Right lobe of liver (tissue), 6 donors: Measurements from ENCODE around the gene RGS13. TPM values are rescaled to one million over a fixed set of nuclear protein-coding genes. Genes with fewer than 3 reads are reported as not detected.

Experiments used
- ATAC-seq, 4 donors: fragments of 200-7000 bp; cut with Tn5 transposase; one replicate each; pipeline ENCODE4 v1.9.1; 2020; ENCODE audit warnings: mild to moderate bottlenecking in 4 of 4, moderate library complexity in 4 of 4
- DNase-seq, 3 donors: peaks; one replicate each; pipeline ENCODE4 v3.0.0-alpha.2; 2020
- H3K27ac ChIP-seq, 3 donors: fragments of 200-600 bp; one replicate each; pipeline ENCODE4 v1.8.0; 2022
- H3K27me3 ChIP-seq, 2 donors: fragments of 200-600 bp; one replicate each; pipeline ENCODE4 v1.8.0; 2022
- H3K36me3 ChIP-seq, 4 donors: fragments of 200-600 bp; sonication (generic) in 1 of 4; one replicate each; pipeline versions ENCODE4 v1.5.1 to v1.8.0; 2017 to 2022; ENCODE audit warnings: control low read depth in 1 of 4
- H3K4me1 ChIP-seq, 4 donors: fragments of 200-600 bp; sonication (generic) in 1 of 4; one replicate each; pipeline versions ENCODE4 v1.5.1 to v1.8.0; 2017 to 2022; ENCODE audit warnings: control low read depth in 1 of 4
- H3K4me3 ChIP-seq, 3 donors: fragments of 200-600 bp; one replicate each; pipeline ENCODE4 v1.8.0; 2022
- H3K9me3 ChIP-seq, 4 donors: fragments of 200-600 bp; sonication (generic) in 1 of 4; one replicate each; pipeline versions ENCODE4 v1.5.1 to v1.8.0; 2017 to 2022; ENCODE audit warnings: control low read depth in 1 of 4
- CTCF ChIP-seq, 4 donors: fragments of 200-600 bp in 3 of 4; fragments of 450-650 bp in 1 of 4; IDR thresholded peaks; one replicate each; pipeline versions ENCODE4 v1.5.1 to v1.8.0; 2016 to 2022; ENCODE audit warnings: antibody characterized with exemption in 4 of 4, mild to moderate bottlenecking in 2 of 4
- POLR2A ChIP-seq: fragments of 450-650 bp; IDR thresholded peaks from one replicate; pipeline ENCODE4 v1.6.1; 2017; ENCODE audit warnings: antibody characterized with exemption, mild to moderate bottlenecking
- WGBS: methylation state at CpG from one replicate; pipeline ENCODE4 v1.1.6; 2018; ENCODE audit warnings: low coverage, low lambda C conversion rate; ENCODE audit not compliant: insufficient coverage; ENCODE audit errors: missing lambda C conversion rate; 5-methylcytosine and 5-hydroxymethylcytosine counted together
- intact Hi-C, 2 donors: fragments of 100-400 bp; cut with DNase I; formaldehyde crosslinking; loops; one replicate each; pipeline versions ENCODE4 v1.11.2 to v1.14.1; 2022
- total RNA-seq, 6 experiments: library from RNA; depleted of rRNA in 2 of 6; stranded (reverse); fragments of >200 nt in 2 of 6; fragmentation: NEBNext Ultra II Directional in 3 of 6; extraction: Animal tissue kit (Norgen Biotek cat#: 25700) in 3 of 6; gene quantifications; one replicate each; pipeline versions ENCODE4 v1.1.0 to v1.2.4, GENCODE V29; 2016 to 2023
- donor health status: DM: no; HTN: yes; CAD: no.
- donor health status: DM: no; HTN: no; CAD: no.
- donor health status: DM: no; HTN: no; CAD: no.
- donor health status: DM: no; HTN: yes; CAD: no.
- donor health status: DM: no; HTN: yes; CAD: no.

RGS13 gene
- total RNA-seq, 6 experiments from 2014 or later: not detected

GRCh38 chr1:192639607-192640368, 3.8 kb downstream of the RGS13 start:
- WGBS: 33% methylated on average over 4 of the region's 4 CpGs
- H3K9me3 ChIP-seq: no peaks in the 10 kb centered on the region
- intact Hi-C loops: no loop called here
- no peaks in the 10 kb centered on the region for H3K4me1 ChIP-seq
- H3K36me3 ChIP-seq: no peaks in the 10 kb centered on the region
- H3K27me3 ChIP-seq: no peaks in the 10 kb centered on the region
- H3K27ac ChIP-seq: no peak overlapping the region
- no peak for TF ChIP-seq CTCF (IDR thresholded peaks at IDR 0.05)
- TF ChIP-seq POLR2A: no peak
- ATAC-seq: peak in 2 of 4 donors; percentile 12 to 19
- DNase-seq: no peak
- H3K4me3 ChIP-seq: no peak overlapping the region

DNA sequence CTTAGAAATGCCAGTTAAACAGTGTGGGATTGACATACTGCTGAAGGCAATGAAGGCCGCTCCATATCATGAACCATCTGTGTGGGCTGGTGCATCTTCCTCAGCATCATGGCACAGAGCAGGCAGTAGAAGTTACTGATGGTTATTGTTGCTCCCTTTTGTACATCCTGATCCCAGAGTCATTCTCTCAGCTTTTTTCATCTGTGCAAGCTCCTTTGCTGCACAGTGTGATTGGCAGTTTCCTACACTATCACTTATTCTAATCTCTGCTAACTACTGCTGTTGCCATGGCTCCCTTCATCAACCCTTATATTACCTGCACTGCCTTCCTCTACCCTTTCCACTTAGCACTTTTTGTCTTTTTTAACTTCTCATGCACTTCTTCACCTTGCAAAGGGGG, 16.2 kb downstream of the RGS13 start:
- intact Hi-C loops: no loop called here
- no peak overlapping the region for H3K27ac ChIP-seq
- no peaks in the 10 kb centered on the region for H3K36me3 ChIP-seq
- no peaks in the 10 kb centered on the region for H3K27me3 ChIP-seq
- no peaks in the 10 kb centered on the region for H3K9me3 ChIP-seq
- TF ChIP-seq POLR2A: no peak
- no peak for TF ChIP-seq CTCF (IDR thresholded peaks at IDR 0.05)
- no peaks in the 10 kb centered on the region for H3K4me1 ChIP-seq
- ATAC-seq (no peak), DNase-seq (no peak)
- H3K4me3 ChIP-seq: no peak overlapping the region
- WGBS: 100% methylated on average over 1 of the region's 1 CpG

DNA sequence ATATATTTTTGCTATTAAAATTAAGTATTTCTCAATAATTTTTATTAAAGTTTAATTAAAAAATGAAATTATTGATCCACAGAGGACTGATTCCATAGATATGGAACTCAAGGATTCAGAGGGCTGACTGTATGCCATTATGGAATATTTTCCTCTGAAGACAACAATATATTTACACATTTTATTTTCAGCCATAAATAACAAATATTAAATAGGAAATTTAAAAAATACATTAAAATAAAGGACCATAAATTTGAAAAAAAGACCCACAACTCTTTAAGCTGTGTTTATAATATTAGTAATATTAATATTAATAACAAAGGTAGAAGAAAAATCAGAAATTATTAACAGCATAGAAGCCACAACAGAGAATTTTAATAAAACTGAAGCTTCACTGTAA, 18.2 kb downstream of the RGS13 start:
- DNase-seq (no peak), ATAC-seq (no peak)
- intact Hi-C loops: no loop called here
- H3K9me3 ChIP-seq: no peaks in the 10 kb centered on the region
- TF ChIP-seq CTCF (IDR thresholded peaks at IDR 0.05): no peak
- TF ChIP-seq POLR2A: no peak
- no peak overlapping the region for H3K27ac ChIP-seq
- no peaks in the 10 kb centered on the region for H3K4me1 ChIP-seq
- H3K4me3 ChIP-seq: no peak overlapping the region
- H3K36me3 ChIP-seq: no peaks in the 10 kb centered on the region
- H3K27me3 ChIP-seq: no peaks in the 10 kb centered on the region

DNA sequence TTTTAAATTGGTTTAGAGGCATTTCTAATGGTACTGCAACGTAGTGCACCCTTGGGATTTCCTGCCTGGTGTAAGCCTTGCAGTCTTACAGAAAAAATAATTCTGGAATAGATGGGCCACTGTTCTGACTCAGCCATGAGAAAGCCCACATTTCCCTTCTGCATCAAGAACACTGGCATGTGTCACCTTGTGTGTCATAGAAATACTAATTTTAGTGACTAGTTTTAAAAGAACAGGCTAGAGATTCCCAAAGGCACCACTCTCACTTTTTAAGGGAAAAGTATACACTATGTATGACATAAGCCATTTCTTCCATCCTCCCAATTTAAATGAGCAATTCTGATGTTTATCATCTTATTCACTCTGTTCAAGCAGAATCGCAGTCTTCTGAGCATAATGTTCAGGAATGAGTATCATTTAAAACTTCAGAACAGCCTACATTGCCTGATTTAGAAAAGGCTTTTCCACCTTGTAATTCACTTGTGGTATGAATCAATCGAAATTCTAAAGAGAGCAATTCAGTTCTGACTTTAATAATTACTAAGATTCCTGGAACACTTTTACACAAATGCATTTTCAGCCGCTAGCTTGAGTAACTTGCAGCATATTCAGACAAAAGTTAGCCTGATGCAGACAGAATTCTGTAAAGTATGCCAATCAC, 18.8 kb downstream of the RGS13 start:
- no peaks in the 10 kb centered on the region for H3K9me3 ChIP-seq
- no peaks in the 10 kb centered on the region for H3K27me3 ChIP-seq
- ATAC-seq: no peak
- H3K4me3 ChIP-seq: no peak overlapping the region
- no peak for TF ChIP-seq CTCF (IDR thresholded peaks at IDR 0.05)
- TF ChIP-seq POLR2A: no peak
- no peak overlapping the region for H3K27ac ChIP-seq
- DNase-seq: no peak
- no peaks in the 10 kb centered on the region for H3K36me3 ChIP-seq
- WGBS: 64% methylated on average over 4 of the region's 4 CpGs
- intact Hi-C loops: no loop called here
- no peaks in the 10 kb centered on the region for H3K4me1 ChIP-seq
